Activated CD4-positive, alpha-beta T cell treated with anti-CD3 and anti-CD28 coated beads for 24 hours (primary cell): Measurements from ENCODE around the gene ZNF500.
A peak's percentile ranks its signal among the peaks of the same experiment; 100 is the strongest.

ENCODE experiments used
- DNase-seq, 2 donors: peaks; one replicate each; pipeline ENCODE4 v3.0.0-alpha.2; 2020; ENCODE audit warnings: low read depth in 2 of 2

Gene ZNF500

DNA sequence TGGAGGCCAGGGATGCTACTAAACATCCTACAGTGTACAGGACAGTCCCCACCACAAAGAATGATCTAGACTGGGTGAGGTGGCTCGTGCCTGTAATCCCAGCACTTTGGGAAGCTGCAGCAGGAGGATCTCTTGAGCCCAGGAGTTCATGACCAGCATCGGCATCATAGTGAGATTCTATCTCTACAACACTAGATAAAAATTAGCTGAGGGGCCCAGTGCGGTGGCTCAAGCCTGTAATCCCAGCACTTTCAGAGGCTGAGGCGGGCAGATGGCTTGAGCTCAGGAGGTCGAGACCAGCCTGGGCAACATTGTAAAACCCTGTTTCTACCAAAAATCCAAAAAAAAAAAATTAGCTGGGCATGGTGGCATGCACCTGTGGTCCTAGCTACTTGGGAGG lies 5.4 kb upstream of the ZNF500 start:
- no peak for DNase-seq

- DNase-seq, result no peak
Measured at GRCh38 chr16:4771646-4772045, 4.7 kb upstream of the ZNF500 start.

DNA sequence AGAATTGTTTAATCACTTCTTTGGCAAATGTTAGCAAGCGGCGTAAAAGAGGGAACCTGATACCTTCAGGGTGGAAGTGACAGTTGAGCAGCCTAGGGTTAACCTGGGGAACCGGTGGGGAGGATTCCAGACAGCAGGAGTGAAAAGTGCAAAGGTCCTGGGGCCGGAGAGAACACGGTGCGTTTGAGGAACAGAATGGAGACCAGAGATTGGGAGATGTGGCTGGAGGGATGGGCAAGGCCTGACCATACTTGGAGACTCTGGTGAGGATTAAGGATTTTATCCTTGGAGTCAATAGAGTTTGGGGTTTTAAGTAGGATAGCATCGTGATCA lies 2.3 kb upstream of the ZNF500 start:
- DNase-seq, result no peak

- peak; percentile 86 to 91 for DNase-seq
Measured at GRCh38 chr16:4768549-4769305, 1.8 kb upstream of the ZNF500 start.

DNA sequence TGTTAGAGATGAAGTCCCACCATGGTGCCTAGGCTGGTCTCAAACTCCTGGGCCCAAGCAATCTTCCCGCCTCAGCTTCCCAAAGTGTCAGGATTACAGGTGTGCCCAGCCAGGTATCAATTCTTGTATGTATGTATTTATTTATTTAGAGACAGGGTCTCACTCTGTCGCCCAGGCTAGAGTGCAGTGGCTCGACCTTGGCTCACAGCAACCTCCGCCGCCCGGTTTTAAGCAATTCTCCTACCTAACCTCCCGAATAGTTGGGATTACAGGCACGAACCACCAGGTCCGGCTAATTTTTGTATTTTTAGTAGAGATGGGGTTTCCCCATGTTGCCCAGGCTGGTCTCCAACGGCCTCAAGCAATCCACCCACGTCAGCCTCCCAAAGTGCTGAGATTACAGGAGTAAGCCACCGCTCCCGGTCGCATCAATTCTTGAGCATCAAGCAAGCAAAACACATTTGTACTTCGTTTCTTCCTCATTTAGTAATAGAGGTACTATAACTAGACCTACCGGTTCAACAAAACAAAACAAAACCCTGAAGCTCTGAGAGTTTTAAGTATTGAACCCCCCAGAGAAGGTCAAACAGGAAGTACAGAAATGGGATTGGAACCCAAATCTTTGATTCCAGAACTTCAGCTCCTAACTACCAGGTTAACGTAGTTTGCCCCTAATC lies 1.0 kb upstream of the ZNF500 start:
- DNase-seq, result no peak

GRCh38 chr16:4765511-4766474 lies 1.2 kb downstream of the ZNF500 start:
- DNase-seq, result no peak

DNA sequence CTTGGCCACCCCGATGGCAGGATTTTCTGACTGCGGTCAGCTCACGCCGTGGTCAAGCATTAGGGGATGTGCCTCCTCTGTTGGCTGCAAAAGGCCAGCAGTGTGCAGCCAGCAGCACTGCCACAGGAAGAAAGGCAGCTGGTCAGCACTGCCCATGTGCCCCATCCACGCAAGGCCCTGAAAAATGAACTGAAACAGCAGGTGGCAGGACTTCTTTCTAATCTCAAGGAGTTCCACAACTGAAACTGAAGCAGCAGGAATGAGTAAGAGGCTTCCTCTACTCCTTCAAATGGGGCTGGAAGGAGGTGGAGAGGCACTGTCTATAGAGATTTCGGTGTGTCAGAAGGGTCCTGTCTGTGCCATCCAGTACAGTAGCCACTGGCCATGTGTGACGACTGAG lies 3.2 kb downstream of the ZNF500 start:
- DNase-seq, result no peak

GRCh38 chr16:4762205-4762604 lies 4.8 kb downstream of the ZNF500 start:
- no peak for DNase-seq

DNA sequence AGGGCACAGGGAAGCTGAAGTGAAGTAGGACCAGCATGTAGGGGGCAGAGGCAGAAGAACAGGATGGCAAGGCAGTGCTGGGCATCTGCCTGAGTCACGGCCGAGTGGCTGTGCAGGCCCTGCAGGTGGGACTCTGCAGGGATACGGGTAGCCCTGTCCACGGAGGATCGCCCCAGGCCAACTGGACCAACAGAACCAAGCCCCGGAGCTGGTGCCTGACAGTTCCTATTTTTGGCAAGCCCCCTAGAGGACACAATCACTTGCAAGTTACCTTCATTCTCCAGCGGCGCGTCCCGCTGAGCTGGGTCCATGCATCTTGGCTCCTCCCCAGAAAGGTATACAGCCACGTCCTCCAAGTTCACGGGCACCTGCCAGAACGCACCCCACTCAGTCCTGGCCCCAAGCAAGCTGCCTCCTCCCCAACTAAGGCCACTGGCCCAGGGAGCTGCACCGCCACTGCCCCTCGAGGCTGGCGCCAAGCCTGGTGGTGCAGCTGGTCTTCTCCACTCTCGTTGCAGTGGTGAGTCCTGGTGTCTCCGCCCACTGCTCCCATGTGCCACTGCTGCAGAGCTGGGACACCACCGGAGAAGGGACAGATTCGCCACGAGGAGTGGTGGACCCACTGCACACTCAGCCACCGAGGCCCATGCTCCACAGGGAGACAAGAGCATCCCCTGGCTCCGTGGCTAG lies 6.6 kb downstream of the ZNF500 start:
- DNase-seq, result no peak

DNA sequence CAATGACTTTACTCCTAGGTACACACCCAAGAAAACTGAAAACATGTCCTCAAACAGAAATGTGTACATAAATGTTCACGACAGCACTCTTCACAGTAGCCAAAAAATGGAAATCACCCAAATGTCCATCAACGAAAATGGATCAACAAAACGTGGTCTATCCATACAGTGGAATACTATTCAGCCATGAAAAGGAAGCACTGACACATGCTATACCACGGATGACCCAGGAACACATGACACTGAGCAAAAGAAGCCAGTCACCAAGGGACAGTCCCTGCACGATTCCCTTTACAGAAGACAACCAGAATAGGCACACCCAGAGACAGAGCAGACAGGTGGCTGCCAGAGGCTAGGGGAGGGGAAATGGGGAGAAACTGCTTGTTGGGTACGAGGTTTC lies 11.3 kb downstream of the ZNF500 start:
- DNase-seq, result no peak

- no peak for DNase-seq
Measured at GRCh38 chr16:4754865-4755264, 12.1 kb downstream of the ZNF500 start.

- DNase-seq, result no peak
Measured at GRCh38 chr16:4753227-4753626, 13.7 kb downstream of the ZNF500 start.

DNA sequence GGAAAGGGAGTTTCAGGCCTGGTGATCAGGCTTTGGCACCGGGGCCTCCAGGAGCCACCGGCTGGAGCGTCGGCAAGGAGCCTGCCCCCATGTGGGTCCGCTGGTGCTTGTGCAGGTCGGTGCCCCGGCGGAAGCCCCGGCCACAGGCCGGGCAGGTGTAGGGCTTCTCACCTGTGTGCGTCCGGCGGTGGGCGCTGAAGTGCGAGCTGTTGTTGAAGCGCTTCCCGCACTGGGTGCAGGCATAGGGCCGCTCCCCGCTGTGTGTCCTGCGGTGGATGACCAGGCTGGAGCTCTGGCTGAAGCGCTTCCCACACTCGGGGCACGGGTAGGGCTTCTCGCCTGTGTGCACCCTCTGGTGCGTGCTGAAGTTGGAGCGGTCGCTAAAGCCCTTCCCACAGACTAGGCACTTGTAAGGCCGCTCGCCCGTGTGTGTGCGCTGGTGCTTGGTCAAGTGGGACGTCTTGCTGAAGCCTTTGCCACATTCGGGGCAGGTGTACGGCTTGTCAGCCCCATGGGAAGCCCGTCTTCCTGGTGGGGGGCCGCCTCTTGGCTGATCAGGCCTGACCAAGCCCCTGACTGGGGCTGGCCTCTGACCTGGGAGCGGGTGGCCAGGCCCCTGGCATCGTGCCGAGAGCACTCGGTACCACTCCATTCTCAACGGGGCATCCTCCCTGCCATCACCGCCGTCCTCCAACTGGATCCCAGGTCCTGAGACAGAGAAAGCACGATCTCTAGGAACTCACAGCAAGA lies 14.4 kb downstream of the ZNF500 start:
- DNase-seq, result no peak

GRCh38 chr16:4750896-4751295 lies 16.1 kb downstream of the ZNF500 start:
- no peak for DNase-seq

GRCh38 chr16:4749700-4750257 lies 17.2 kb downstream of the ZNF500 start:
- no peak for DNase-seq

GRCh38 chr16:4748682-4749411 lies 18.1 kb downstream of the ZNF500 start:
- DNase-seq, result no peak

DNA sequence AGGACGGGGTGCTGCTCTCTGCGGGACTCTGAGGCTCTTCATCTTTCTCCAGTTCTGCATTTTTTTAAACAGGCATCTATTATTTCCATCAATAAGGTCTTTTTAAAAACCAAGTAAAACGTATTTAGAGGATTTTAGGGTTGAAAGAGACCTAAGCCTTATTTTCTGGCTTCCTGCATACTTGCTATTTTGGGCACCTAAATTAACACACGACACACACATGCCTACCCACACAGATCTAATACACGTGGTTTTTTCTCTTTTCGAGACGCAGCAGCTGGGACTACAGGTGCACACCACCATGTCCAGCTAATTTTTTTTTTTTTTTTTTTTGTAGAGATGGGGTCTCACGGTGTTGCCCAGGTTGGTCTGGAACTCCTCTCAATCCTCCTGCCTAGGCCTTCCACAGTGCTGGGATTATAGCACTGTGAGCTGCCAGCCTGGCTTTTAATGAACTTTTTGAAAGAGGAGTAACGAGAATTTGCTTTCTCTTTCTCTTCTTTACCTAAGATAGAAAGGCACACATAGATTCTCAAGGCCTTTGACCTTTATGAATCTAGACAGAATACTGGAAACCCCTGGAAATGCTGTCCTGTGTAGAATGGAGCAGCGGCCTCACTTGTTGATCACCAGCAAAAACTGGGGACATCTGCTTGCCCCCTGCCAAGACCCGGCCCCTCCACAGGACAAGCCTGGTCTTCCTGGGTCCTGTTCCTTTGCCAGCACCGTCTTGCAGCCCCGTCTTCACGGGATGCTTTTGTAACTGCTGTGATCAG lies 18.9 kb downstream of the ZNF500 start:
- DNase-seq, result no peak

GRCh38 chr16:4746991-4747574 lies 19.9 kb downstream of the ZNF500 start:
- DNase-seq, result no peak

GRCh38 chr16:4746215-4746614 lies 20.7 kb downstream of the ZNF500 start:
- no peak for DNase-seq
